Astrocyte of the cerebellum (primary cell): ENCODE data around the gene DMAP1.

Experiments
- DNase-seq: peaks from one replicate; pipeline ENCODE4 v3.0.0-alpha.2; 2011; ENCODE audit warnings: low read depth
- H3K4me3 ChIP-seq: 2 replicates; pipeline ENCODE4 v1.5.1; 2011; ENCODE audit warnings: mild to moderate bottlenecking, low read depth, low read length, moderate library complexity
- in situ Hi-C: cut with HindIII; loops from 2 replicates; pipeline ENCODE4 v1.10.0; 2017; ENCODE audit warnings: low sequenced_read_pairs
- TF ChIP-seq, protein P1 (sequence below): IDR thresholded peaks from 2 replicates; pipeline ENCODE4 v1.5.1; 2012; ENCODE audit warnings: low read length, low read depth, moderate library complexity, mild to moderate bottlenecking; ENCODE audit errors: missing control alignments

The DMAP1 gene

DNA sequence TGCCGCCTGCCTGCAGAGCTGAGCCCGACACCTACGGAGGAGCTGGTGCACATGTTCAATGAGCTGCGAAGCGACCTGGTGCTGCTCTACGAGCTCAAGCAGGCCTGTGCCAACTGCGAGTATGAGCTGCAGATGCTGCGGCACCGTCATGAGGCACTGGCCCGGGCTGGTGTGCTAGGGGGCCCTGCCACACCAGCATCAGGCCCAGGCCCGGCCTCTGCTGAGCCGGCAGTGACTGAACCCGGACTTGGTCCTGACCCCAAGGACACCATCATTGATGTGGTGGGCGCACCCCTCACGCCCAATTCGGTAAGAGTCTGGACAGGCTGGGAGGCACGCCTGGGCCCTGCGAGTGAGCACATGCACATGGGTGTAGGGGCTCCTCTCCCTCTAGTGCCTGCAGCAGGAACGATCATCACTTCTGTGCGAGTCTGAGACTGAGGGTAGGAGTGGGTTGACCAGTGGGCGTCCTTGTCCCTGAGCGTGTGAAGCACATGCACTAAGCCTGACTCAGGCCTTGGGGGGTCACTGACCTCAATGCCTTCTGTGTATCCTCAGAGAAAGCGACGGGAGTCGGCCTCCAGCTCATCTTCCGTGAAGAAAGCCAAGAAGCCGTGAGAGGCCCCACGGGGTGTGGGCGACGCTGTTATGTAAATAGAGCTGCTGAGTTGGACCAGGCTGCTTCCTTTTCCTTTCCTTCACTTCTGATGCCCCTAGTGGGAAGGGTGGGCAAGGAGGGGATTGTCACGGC is 6.9 kb downstream of the DMAP1 start:
- in situ Hi-C loops = no loop called here
- no peak overlapping the region for H3K4me3 ChIP-seq
- TF ChIP-seq, protein P1, sequence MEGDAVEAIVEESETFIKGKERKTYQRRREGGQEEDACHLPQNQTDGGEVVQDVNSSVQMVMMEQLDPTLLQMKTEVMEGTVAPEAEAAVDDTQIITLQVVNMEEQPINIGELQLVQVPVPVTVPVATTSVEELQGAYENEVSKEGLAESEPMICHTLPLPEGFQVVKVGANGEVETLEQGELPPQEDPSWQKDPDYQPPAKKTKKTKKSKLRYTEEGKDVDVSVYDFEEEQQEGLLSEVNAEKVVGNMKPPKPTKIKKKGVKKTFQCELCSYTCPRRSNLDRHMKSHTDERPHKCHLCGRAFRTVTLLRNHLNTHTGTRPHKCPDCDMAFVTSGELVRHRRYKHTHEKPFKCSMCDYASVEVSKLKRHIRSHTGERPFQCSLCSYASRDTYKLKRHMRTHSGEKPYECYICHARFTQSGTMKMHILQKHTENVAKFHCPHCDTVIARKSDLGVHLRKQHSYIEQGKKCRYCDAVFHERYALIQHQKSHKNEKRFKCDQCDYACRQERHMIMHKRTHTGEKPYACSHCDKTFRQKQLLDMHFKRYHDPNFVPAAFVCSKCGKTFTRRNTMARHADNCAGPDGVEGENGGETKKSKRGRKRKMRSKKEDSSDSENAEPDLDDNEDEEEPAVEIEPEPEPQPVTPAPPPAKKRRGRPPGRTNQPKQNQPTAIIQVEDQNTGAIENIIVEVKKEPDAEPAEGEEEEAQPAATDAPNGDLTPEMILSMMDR = no peak
- DNase-seq = no peak

DNA sequence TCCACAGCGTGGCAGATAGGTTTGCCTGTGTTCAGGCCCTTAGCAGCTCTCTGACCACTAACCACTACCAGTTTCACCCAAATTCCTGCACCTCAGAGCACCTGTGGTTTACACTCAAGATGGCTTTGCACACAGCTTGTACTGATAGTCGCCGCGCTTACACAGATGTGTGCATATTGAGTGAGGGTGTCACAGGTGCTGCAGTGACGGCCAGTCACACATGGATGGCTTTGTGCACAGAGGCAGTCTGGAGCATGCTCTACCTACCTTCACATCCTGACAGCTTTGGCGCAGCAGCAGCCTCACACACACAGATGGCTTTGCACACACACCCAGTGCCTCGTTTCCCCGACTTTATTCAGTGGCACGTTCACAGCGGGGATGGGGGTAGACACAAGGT is 7.5 kb downstream of the DMAP1 start:
- TF ChIP-seq, protein P1 = no peak
- DNase-seq = no peak
- in situ Hi-C loops = no loop called here
- H3K4me3 ChIP-seq = no peak overlapping the region

DNA sequence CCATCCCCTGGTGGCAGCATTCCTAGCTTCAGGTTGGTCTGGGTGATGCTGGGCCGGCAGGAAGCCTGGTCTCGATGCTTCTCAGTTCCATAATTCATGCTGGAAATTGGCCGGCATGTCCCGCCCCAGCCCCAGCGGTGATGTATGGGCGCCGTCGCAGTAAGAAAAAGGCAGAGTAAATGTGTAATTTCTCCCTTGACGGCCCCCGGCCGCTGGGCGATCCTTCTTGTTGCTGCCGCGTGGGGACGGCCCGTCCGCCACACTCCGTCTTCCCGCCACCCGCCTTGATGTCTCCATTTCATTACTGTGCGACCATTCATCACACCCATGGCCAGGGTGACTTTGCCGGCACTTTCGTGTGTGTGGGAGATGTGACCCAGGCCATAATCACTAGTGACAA is 8.5 kb downstream of the DMAP1 start:
- TF ChIP-seq, protein P1 = no peak
- no peak for DNase-seq
- H3K4me3 ChIP-seq = no peak overlapping the region
- in situ Hi-C loops = no loop called here

DNA sequence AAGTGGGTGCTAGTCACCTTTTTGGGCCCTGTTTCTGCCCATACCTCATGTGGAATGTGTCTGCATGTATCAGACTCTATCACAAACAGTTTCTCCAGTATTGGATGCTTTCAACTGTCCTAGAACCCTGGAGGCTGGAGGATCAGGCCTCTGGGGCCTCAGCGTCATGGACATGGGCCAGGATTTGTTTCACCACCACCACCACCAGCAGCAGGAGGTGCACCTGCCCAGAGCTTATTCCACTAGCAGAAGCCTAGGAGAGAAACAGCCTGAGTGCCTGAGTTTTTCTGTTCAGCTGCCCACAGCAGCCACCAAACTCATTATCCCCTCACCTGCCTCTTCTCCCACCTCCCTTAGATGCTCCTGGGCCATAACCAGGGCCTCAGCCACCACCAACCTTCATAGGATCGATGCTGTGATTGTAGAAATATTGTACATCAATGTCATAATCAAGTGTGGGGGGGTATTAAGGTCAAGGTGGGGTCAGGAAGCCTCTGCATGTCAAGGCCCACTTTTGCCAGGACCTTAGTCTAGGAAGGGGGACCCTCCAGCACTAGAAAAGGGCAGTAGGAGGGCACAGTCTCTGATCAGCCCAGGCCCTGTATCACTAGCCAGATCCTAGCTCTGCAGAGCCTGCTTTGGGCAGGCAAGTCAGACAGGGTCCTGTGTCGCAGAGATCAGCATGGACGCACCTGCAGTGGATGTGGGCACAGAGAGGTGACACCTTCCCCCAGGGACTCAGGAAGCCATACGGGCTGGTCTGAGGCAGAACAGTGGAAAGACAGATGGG is 9.3 kb downstream of the DMAP1 start:
- no peak for DNase-seq
- H3K4me3 ChIP-seq = no peak overlapping the region
- TF ChIP-seq, protein P1 = no peak
- in situ Hi-C loops = no loop called here

DNA sequence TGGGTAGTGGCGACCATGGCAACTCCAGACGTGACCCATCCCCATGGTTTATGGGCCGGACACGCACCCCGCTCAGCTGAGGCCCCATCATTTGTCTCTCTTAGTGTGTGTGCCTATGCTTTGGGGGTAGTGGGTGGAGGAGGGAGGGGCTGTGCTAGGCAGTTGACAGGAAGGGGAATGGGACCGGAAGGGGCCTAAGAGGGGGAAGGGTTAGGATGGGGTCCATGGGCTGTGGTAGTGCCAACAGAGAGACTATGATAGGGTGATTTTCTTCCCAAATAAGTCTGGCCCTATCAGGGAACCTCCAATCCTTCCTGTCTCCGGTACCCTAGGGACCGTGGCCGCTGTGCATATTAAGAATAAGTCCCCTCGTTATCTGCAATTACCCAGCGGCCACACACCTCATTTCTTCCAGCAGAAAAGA is 9.9 kb downstream of the DMAP1 start:
- in situ Hi-C loops = no loop called here
- no peak for DNase-seq
- no peak overlapping the region for H3K4me3 ChIP-seq
- TF ChIP-seq, protein P1 = no peak

DNA sequence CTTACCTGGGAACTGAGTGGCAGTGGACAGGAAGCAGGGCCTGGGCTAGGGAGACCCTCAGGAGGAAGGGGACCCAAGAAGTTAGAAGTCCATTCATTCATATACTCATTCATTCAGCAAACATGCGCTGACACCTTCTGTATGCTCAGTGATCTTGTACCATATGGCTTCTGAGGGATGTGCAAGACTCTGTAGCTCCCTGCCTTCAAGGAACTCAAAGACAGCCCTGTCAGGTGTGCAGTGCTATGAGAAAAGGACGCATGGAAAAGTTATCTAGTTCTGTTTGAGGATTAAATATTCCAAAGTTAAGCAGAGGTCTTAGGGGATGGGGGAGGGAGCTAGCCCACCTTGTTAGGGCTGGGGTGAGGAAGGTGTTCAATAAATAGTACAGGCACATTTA is 12.5 kb downstream of the DMAP1 start:
- no peak overlapping the region for H3K4me3 ChIP-seq
- DNase-seq = no peak
- in situ Hi-C loops = no loop called here
- TF ChIP-seq, protein P1 = no peak
